ENCODE measurements around the gene CD200.

The CD200 gene

GRCh38 chr3:112341386-112341785, 8.4 kb downstream of the CD200 start:
- ChIA-PET POLR2A (no interaction called here), CTCF (no interaction called here)
- DNase-seq (ENCODE audit: extremely low spot score), result no peak
- no peak for TF ChIP-seq PKNOX1 (IDR thresholded peaks at IDR 0.05)
- no peak for TF ChIP-seq ELF4 (IDR thresholded peaks at IDR 0.05)
- no peak for TF ChIP-seq TARDBP (IDR thresholded peaks at IDR 0.05)
- TF ChIP-seq ARNT (IDR thresholded peaks at IDR 0.05), result no peak
- no peak for TF ChIP-seq ZNF384 (IDR thresholded peaks at IDR 0.05)
- no peak for TF ChIP-seq FOXK2 (IDR thresholded peaks at IDR 0.05)
- TF ChIP-seq CTBP1 (IDR thresholded peaks at IDR 0.05; ENCODE audit: borderline replicate concordance), result no peak
- no peak for TF ChIP-seq FOXA1 (IDR thresholded peaks at IDR 0.05)
- TF ChIP-seq BHLHE40 (IDR thresholded peaks at IDR 0.05; ENCODE audit: borderline replicate concordance), result no peak
- no peak for TF ChIP-seq LEF1 (IDR thresholded peaks at IDR 0.05; ENCODE audit: borderline replicate concordance)
- TF ChIP-seq SUZ12 (IDR thresholded peaks at IDR 0.05), result no peak
- TF ChIP-seq NFRKB (IDR thresholded peaks at IDR 0.05), result no peak

DNA sequence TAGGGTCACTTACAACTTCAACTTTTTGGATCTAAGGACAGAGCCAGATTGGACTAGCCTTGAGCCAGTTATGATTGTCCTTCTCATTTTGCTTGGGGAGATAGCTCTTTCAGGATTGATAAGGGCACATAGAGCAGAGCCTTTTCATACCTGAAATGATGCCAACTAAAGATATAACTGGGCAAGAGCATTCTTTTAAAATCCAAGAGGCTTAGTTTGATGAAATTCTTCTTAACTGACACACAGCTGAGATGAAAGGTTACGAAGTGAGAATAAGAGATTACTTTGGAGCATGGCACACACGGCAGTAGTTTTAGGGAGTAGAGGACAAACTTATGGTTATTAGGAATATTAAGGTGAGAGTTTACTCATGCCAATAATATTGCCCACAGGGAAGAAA, 12.7 kb downstream of the CD200 start:
- CTCF ChIA-PET, result no interaction called here
- TF ChIP-seq ELF4 (IDR thresholded peaks at IDR 0.05) (no peak), L3MBTL2 (conservative IDR thresholded peaks at IDR 0.05) (no peak), FOXM1 (IDR thresholded peaks at IDR 0.05; ENCODE audit: borderline replicate concordance) (no peak), TARDBP (IDR thresholded peaks at IDR 0.05) (no peak), PKNOX1 (IDR thresholded peaks at IDR 0.05) (no peak), SUZ12 (IDR thresholded peaks at IDR 0.05) (no peak), NFRKB (IDR thresholded peaks at IDR 0.05) (no peak), SP1 (IDR thresholded peaks at IDR 0.05) (no peak), ZNF384 (IDR thresholded peaks at IDR 0.05) (no peak), BHLHE40 (IDR thresholded peaks at IDR 0.05; ENCODE audit: borderline replicate concordance) (no peak), FOXK2 (IDR thresholded peaks at IDR 0.05) (no peak), HDGF (IDR thresholded peaks at IDR 0.05; ENCODE audit: borderline replicate concordance) (no peak), LEF1 (IDR thresholded peaks at IDR 0.05; ENCODE audit: borderline replicate concordance) (no peak), ARNT (IDR thresholded peaks at IDR 0.05) (no peak), CTBP1 (IDR thresholded peaks at IDR 0.05; ENCODE audit: borderline replicate concordance) (no peak), FOXA1 (IDR thresholded peaks at IDR 0.05) (no peak)
- POLR2A ChIA-PET, result no interaction called here
- DNase-seq (ENCODE audit: extremely low spot score), result no peak

GRCh38 chr3:112346491-112347122, 13.7 kb downstream of the CD200 start:
- no peak for TF ChIP-seq L3MBTL2 (conservative IDR thresholded peaks at IDR 0.05)
- TF ChIP-seq NFRKB (IDR thresholded peaks at IDR 0.05), result no peak
- TF ChIP-seq ELF4 (IDR thresholded peaks at IDR 0.05), result no peak
- TF ChIP-seq FOXA1 (IDR thresholded peaks at IDR 0.05), result no peak
- TF ChIP-seq PKNOX1 (IDR thresholded peaks at IDR 0.05), result no peak
- no peak for TF ChIP-seq TARDBP (IDR thresholded peaks at IDR 0.05)
- TF ChIP-seq SUZ12 (IDR thresholded peaks at IDR 0.05), result no peak
- no peak for TF ChIP-seq HDGF (IDR thresholded peaks at IDR 0.05; ENCODE audit: borderline replicate concordance)
- no peak for TF ChIP-seq LEF1 (IDR thresholded peaks at IDR 0.05; ENCODE audit: borderline replicate concordance)
- TF ChIP-seq SP1 (IDR thresholded peaks at IDR 0.05), result no peak
- no peak for DNase-seq (ENCODE audit: extremely low spot score)
- ChIA-PET CTCF (no interaction called here), POLR2A (no interaction called here)

DNA sequence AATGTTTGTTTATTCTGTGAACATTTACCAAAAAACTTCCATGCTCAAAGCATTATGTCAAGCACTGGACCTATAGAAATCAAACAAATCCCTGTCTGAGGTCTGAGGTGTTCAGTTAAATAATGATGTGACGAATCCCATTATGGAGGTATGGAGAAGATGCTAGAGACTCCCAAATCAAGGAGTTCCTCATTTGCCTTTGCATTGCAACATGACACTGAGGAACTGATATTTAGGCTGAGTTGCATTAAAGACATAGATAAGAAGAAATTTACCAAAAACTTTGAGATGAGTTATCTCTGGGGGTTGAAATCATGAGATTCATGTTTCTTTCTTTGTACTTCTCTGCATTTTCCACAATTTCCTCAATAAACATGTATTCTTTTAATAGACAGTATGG, 16.0 kb downstream of the CD200 start:
- POLR2A ChIA-PET, result no interaction called here
- CTCF ChIA-PET, result no interaction called here
- DNase-seq (ENCODE audit: extremely low spot score), result no peak
- TF ChIP-seq LEF1 (IDR thresholded peaks at IDR 0.05; ENCODE audit: borderline replicate concordance) (no peak), ELF4 (IDR thresholded peaks at IDR 0.05) (no peak), CTBP1 (IDR thresholded peaks at IDR 0.05; ENCODE audit: borderline replicate concordance) (no peak), BHLHE40 (IDR thresholded peaks at IDR 0.05; ENCODE audit: borderline replicate concordance) (no peak), L3MBTL2 (conservative IDR thresholded peaks at IDR 0.05) (no peak), NFRKB (IDR thresholded peaks at IDR 0.05) (no peak), SUZ12 (IDR thresholded peaks at IDR 0.05) (no peak), FOXM1 (IDR thresholded peaks at IDR 0.05; ENCODE audit: borderline replicate concordance) (no peak), SP1 (IDR thresholded peaks at IDR 0.05) (no peak), FOXK2 (IDR thresholded peaks at IDR 0.05) (no peak), HDGF (IDR thresholded peaks at IDR 0.05; ENCODE audit: borderline replicate concordance) (no peak), TARDBP (IDR thresholded peaks at IDR 0.05) (no peak), ARNT (IDR thresholded peaks at IDR 0.05) (no peak), PKNOX1 (IDR thresholded peaks at IDR 0.05) (no peak), FOXA1 (IDR thresholded peaks at IDR 0.05) (no peak)

- POLR2A ChIA-PET, result no interaction called here
- no peak for DNase-seq (ENCODE audit: extremely low spot score)
- TF ChIP-seq FOXM1 (IDR thresholded peaks at IDR 0.05; ENCODE audit: borderline replicate concordance) (no peak), SUZ12 (IDR thresholded peaks at IDR 0.05) (no peak), ARNT (IDR thresholded peaks at IDR 0.05) (no peak), TARDBP (IDR thresholded peaks at IDR 0.05) (no peak)
- CTCF ChIA-PET, result no interaction called here
Measured at GRCh38 chr3:112349557-112349956, 16.6 kb downstream of the CD200 start.

Measured in HEK293T (cell line).